ENCODE results near the gene NFKB1. TPM values are rescaled to one million over a fixed set of nuclear protein-coding genes. Genes with fewer than 3 reads are reported as not detected.

The NFKB1 gene
- total and polyA plus RNA-seq, 2 donors (not counting 1 experiment from before 2014, with no cell fraction given) = 20.9 to 32.5 TPM

GRCh38 chr4:102537269-102537668, 36.1 kb downstream of the NFKB1 start:
- no peak overlapping the region for H3K27ac ChIP-seq (ENCODE audit: insufficient read depth, low read length)
- DNase-seq (ENCODE audit: low read depth in 2 of 2) = peak; percentile 16 to 56

GRCh38 chr4:102541697-102542096, 40.5 kb downstream of the NFKB1 start:
- no peak for DNase-seq (ENCODE audit: low read depth in 2 of 2)
- H3K79me2 ChIP-seq (ENCODE audit: control insufficient read depth, insufficient read depth, low read length) = no peaks in the 10 kb centered on the region
- H3K27me3 ChIP-seq (ENCODE audit: control insufficient read depth, insufficient read depth, low read length) = no peaks in the 10 kb centered on the region
- no peak overlapping the region for H3K4me2 ChIP-seq (ENCODE audit: extremely low read depth, insufficient read depth, low read length)
- no peaks in the 10 kb centered on the region for H4K20me1 ChIP-seq (ENCODE audit: control insufficient read depth, extremely low read depth, insufficient read depth, low read length)
- no peak overlapping the region for H3K4me3 ChIP-seq (replicated peaks in 1 of 4; ENCODE audit: control extremely low read depth in 1 of 4, insufficient read depth in 1 of 4, low read depth in 3 of 4, low read length in 4 of 4)
- no peak for TF ChIP-seq CTCF (conservative IDR thresholded peaks at IDR 0.05 in 1 of 2, IDR thresholded peaks at IDR 0.05 in 1 of 2; ENCODE audit: low read depth in 1 of 2, low read length in 2 of 2)
- no peak for TF ChIP-seq EZH2 (IDR thresholded peaks at IDR 0.05; ENCODE audit: low read length, missing control alignments)
- H3K27ac ChIP-seq (ENCODE audit: insufficient read depth, low read length) = no peak overlapping the region
- H3K36me3 ChIP-seq (ENCODE audit: control insufficient read depth, insufficient read depth, low read length) = no peaks in the 10 kb centered on the region
- no peaks in the 10 kb centered on the region for H3K9me3 ChIP-seq (ENCODE audit: control insufficient read depth, insufficient read depth, low read depth, low read length)
- no peak overlapping the region for H3K9ac ChIP-seq (ENCODE audit: insufficient read depth, low read length)
- H2AFZ ChIP-seq (ENCODE audit: low read length) = no peak overlapping the region
- no peaks in the 10 kb centered on the region for H3K4me1 ChIP-seq (ENCODE audit: control insufficient read depth, extremely low read depth, insufficient read depth, low read length)

More at GRCh38 chr4:102537269-102537668, 36.1 kb downstream of the NFKB1 start:
- no peak overlapping the region for H3K4me3 ChIP-seq (replicated peaks in 1 of 4; ENCODE audit: control extremely low read depth in 1 of 4, insufficient read depth in 1 of 4, low read depth in 3 of 4, low read length in 4 of 4)
- no peak overlapping the region for H3K9ac ChIP-seq (ENCODE audit: insufficient read depth, low read length)
- no peaks in the 10 kb centered on the region for H3K9me3 ChIP-seq (ENCODE audit: control insufficient read depth, insufficient read depth, low read depth, low read length)
- H3K4me2 ChIP-seq (ENCODE audit: extremely low read depth, insufficient read depth, low read length) = no peak overlapping the region
- H2AFZ ChIP-seq (ENCODE audit: low read length) = no peak overlapping the region
- TF ChIP-seq EZH2 (IDR thresholded peaks at IDR 0.05; ENCODE audit: low read length, missing control alignments) (no peak), CTCF (conservative IDR thresholded peaks at IDR 0.05 in 1 of 2, IDR thresholded peaks at IDR 0.05 in 1 of 2; ENCODE audit: low read depth in 1 of 2, low read length in 2 of 2) (no peak)
- no peaks in the 10 kb centered on the region for H3K79me2 ChIP-seq (ENCODE audit: control insufficient read depth, insufficient read depth, low read length)
- H3K4me1 ChIP-seq (ENCODE audit: control insufficient read depth, extremely low read depth, insufficient read depth, low read length) = no peaks in the 10 kb centered on the region
- no peaks in the 10 kb centered on the region for H3K27me3 ChIP-seq (ENCODE audit: control insufficient read depth, insufficient read depth, low read length)
- H3K36me3 ChIP-seq (ENCODE audit: control insufficient read depth, insufficient read depth, low read length) = no peaks in the 10 kb centered on the region
- no peaks in the 10 kb centered on the region for H4K20me1 ChIP-seq (ENCODE audit: control insufficient read depth, extremely low read depth, insufficient read depth, low read length)

GRCh38 chr4:102543030-102543928, 42.1 kb downstream of the NFKB1 start:
- Histone ChIP-seq H3K79me2 (ENCODE audit: control insufficient read depth, insufficient read depth, low read length) (no peaks in the 10 kb centered on the region), H4K20me1 (ENCODE audit: control insufficient read depth, extremely low read depth, insufficient read depth, low read length) (no peaks in the 10 kb centered on the region), H3K27ac (ENCODE audit: insufficient read depth, low read length) (no peak overlapping the region), H3K27me3 (ENCODE audit: control insufficient read depth, insufficient read depth, low read length) (no peaks in the 10 kb centered on the region), H3K4me3 (replicated peaks in 1 of 4; ENCODE audit: control extremely low read depth in 1 of 4, insufficient read depth in 1 of 4, low read depth in 3 of 4, low read length in 4 of 4) (no peak overlapping the region), H3K9ac (ENCODE audit: insufficient read depth, low read length) (no peak overlapping the region), H3K9me3 (ENCODE audit: control insufficient read depth, insufficient read depth, low read depth, low read length) (no peaks in the 10 kb centered on the region), H3K4me1 (ENCODE audit: control insufficient read depth, extremely low read depth, insufficient read depth, low read length) (no peaks in the 10 kb centered on the region), H3K4me2 (ENCODE audit: extremely low read depth, insufficient read depth, low read length) (no peak overlapping the region), H2AFZ (ENCODE audit: low read length) (no peak overlapping the region), H3K36me3 (ENCODE audit: control insufficient read depth, insufficient read depth, low read length) (no peaks in the 10 kb centered on the region)
- TF ChIP-seq CTCF (conservative IDR thresholded peaks at IDR 0.05 in 1 of 2, IDR thresholded peaks at IDR 0.05 in 1 of 2; ENCODE audit: low read depth in 1 of 2, low read length in 2 of 2) = no peak
- TF ChIP-seq EZH2 (IDR thresholded peaks at IDR 0.05; ENCODE audit: low read length, missing control alignments) = no peak
- DNase-seq (ENCODE audit: low read depth in 2 of 2) = no peak
